ENCODE results near the gene REPIN1.

The REPIN1 gene

DNA sequence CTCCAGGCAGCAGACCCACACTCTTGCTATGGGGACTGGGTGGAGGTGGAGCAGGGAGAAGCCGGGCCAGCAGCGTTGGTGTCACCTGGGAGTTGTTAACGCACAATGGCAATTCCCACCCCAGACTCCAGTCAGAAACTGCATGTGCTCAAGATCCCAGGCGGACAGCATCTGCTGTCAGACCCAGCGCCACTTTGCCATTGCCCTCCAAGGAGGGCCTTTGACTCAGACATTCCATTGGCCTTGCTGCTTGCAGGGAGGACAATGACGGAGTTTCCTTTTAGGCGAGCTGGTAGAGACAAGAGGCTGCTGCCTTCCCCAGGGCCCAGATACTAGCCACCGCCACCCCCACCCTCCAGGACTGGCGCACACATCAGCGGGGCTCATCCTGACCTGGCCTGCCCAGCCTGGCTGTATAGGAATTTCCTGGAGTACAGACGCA is 45.0 kb downstream of the REPIN1 start:
- DNase-seq (ENCODE audit: low read depth), result no peak
- H3K4me3 ChIP-seq (replicated peaks; ENCODE audit: low read depth, low read length), result no peak overlapping the region
- TF ChIP-seq CTCF (IDR thresholded peaks at IDR 0.05; ENCODE audit: low read length, missing control alignments), result no peak

DNA sequence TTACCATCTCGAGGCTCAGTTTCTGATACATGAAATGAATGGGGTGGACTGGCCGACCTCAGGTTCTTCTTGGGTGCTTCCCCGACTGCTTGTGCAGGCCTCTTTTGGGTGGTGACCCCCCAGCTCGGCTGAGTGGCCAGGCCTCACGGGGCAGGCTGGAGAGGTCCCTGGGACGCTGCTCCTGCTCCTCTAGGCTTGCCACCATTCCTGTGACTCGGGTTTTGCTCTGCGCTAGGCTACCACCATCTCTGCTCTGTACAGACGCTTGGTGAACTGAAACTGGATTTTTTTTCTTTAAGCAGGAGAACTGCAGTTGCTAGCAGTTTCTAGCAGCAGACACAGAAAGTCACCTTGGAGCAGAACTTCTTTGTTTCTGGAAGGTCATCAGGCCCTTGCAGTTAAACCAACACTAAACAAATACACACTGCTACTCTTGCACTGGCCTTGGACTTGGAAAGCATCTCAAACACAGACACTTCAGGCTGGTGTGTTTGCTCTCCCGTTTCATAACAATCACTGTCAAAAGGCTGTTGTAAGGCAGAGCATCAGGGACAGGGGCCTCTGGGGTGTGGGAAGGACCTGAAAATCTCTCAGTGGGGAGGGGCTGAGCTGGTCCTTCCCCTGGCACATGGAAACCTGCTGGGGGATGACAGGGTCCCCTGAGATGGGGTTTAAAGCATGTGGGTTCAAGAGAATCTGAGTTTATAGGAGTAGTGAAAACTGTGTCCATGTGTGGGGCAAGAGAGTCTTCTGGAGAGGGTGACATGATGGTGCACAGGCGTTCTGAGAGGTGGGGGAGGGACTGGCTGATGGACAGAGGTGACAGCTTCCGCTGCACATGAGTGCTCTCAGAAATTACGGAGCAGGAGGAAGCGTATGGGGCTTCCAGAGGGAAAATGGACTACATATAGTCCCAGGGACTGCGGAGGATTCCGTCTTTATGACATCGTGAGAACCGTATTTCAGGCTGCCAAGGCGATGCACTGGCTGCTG is 46.8 kb downstream of the REPIN1 start:
- TF ChIP-seq CTCF (IDR thresholded peaks at IDR 0.05; ENCODE audit: low read length, missing control alignments), result no peak

DNA sequence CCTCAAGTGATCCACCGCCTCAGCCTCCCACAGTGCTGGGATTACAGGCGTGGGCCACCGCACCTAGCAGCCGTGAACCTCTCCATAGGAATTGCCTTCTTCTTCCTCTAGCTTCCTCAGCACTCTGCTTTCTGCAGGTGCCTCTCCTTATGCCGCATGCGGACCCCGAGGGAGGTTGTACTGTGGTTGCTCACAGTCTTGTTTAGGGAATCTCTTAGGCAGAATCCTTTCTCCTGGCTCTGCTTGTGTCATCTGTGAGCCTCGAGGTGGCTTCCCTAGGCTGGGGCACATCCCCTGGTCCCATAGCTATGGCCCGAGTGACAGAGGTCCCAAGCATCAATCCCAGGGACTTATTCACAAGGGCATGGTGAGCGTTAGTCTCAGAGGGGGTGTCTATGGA is 48.6 kb downstream of the REPIN1 start:
- no peak for TF ChIP-seq CTCF (IDR thresholded peaks at IDR 0.05; ENCODE audit: low read length, missing control alignments)
- H3K4me3 ChIP-seq (replicated peaks; ENCODE audit: low read depth, low read length), result no peak overlapping the region
- DNase-seq (ENCODE audit: low read depth), result no peak

More for the DNA sequence above, 46.8 kb downstream of the REPIN1 start:
- no peak for DNase-seq (ENCODE audit: low read depth)
- H3K4me3 ChIP-seq (replicated peaks; ENCODE audit: low read depth, low read length), result no peak overlapping the region

GRCh38 chr7:150417863-150418262 is 49.2 kb downstream of the REPIN1 start:
- no peak for DNase-seq (ENCODE audit: low read depth)
- TF ChIP-seq CTCF (IDR thresholded peaks at IDR 0.05; ENCODE audit: low read length, missing control alignments), result peak; percentile 7
- H3K4me3 ChIP-seq (replicated peaks; ENCODE audit: low read depth, low read length), result no peak overlapping the region

GRCh38 chr7:150420242-150420641 is 51.6 kb downstream of the REPIN1 start:
- H3K4me3 ChIP-seq (replicated peaks; ENCODE audit: low read depth, low read length), result no peak overlapping the region
- TF ChIP-seq CTCF (IDR thresholded peaks at IDR 0.05; ENCODE audit: low read length, missing control alignments), result no peak
- DNase-seq (ENCODE audit: low read depth), result no peak

DNA sequence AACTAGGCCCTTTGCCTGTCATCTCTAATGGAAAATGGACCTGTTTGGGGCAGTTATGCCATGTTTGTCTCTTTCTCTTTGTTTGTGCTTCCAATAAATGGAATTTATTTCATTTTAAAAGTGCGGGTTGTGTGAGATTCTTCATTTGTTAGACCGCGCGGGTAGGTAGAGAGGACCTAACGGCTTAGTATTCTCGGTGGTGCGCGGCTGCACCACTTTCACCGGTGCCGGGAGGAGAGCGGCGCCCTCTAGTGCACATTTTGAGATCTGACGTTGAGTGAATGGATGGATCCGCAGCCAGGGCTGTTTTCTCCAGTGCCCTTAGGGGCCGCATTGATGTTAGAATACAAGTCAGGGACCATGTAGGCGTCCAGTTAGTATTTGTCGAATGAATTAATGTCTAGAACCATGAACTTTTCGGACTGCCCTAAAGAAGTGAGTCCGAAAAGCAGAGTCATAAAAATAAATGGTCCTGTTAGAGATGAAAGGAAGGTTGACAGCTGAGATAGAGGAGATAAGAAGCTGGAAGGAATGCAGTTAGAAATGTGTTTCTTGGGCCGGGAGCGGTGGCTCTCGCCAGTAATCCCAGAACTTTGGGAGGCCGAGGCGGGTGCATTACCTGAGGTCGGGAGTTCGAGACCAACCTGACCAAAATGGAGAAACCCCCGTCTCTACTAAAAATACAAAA is 52.5 kb downstream of the REPIN1 start:
- no peak overlapping the region for H3K4me3 ChIP-seq (replicated peaks; ENCODE audit: low read depth, low read length)
- DNase-seq (ENCODE audit: low read depth), result peak; percentile 82
- peak; percentile 83 for TF ChIP-seq CTCF (IDR thresholded peaks at IDR 0.05; ENCODE audit: low read length, missing control alignments)

All from fibroblast of pulmonary artery (primary cell).